ENCODE measurements around the gene GALNT7.

GRCh38 chr4:173265751-173266150, 97.1 kb downstream of the GALNT7 start:
- TF ChIP-seq CTCF (IDR thresholded peaks at IDR 0.05; ENCODE audit: insufficient read depth, low read length, poor library complexity, severe bottlenecking) (no peak), EZH2phosphoT487 (conservative IDR thresholded peaks at IDR 0.05; ENCODE audit: low read length) (no peak)

Measured in SU-DHL-6 (cell line).